Kidney epithelial cell (primary cell): ENCODE results near the gene TAAR9. TPM values are rescaled to one million over a fixed set of nuclear protein-coding genes. Genes with fewer than 3 reads are reported as not detected.
"Not testable (repeated sequence)": the region's sequence is repeated elsewhere in the genome, so short reads cannot be mapped to it uniquely, and the experiment has no call there.

Experiments used
- DNase-seq: peaks from one replicate; pipeline ENCODE4 v3.0.0-alpha.2; 2010; ENCODE audit warnings: low read depth
- H3K27me3 ChIP-seq: 2 replicates; pipeline ENCODE4 v1.6.0; 2011; ENCODE audit warnings: low read length; ENCODE audit not compliant: control insufficient read depth, insufficient read depth
- H3K36me3 ChIP-seq: 2 replicates; pipeline ENCODE4 v1.5.1; 2011; ENCODE audit warnings: low read length; ENCODE audit not compliant: control insufficient read depth, insufficient read depth
- H3K4me3 ChIP-seq: 2 replicates; pipeline ENCODE4 v1.5.1; 2011; ENCODE audit warnings: low read depth, mild to moderate bottlenecking, control low read depth, low read length
- total RNA-seq: library from RNA; depleted of rRNA; stranded (reverse); fragments of >200 nt; gene quantifications from 2 replicates; pipeline ENCODE4 v1.2.3, GENCODE V29; 2015
- TF ChIP-seq, protein P1 (sequence below): IDR thresholded peaks from 2 replicates; pipeline ENCODE4 v1.5.1; 2011; ENCODE audit warnings: mild to moderate bottlenecking, moderate library complexity, low read length, control low read depth, inconsistent platforms; ENCODE audit not compliant: insufficient read depth, poor library complexity, severe bottlenecking

Gene TAAR9
- total RNA-seq, 1 donor from 2014 or later, result not detected

DNA sequence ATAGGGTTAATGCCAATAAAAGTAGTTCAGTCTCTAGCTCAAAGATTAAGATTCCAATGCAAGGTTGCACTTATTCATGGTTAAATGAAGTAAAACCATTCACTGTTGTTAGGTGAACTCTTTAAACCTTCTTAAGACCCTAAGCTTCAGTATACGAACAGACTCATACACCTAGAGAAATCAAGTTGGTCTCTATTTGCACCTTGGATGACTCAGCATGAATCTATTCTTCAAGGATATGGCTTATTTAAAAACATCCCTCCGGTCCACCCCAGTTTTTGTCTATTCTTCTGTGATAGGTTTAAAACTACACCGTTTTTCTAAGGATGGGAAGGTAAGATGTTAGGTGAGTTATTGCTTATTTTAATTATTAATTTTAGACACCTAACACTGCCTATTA lies 932 bp upstream of the TAAR9 start:
- TF ChIP-seq, protein P1, sequence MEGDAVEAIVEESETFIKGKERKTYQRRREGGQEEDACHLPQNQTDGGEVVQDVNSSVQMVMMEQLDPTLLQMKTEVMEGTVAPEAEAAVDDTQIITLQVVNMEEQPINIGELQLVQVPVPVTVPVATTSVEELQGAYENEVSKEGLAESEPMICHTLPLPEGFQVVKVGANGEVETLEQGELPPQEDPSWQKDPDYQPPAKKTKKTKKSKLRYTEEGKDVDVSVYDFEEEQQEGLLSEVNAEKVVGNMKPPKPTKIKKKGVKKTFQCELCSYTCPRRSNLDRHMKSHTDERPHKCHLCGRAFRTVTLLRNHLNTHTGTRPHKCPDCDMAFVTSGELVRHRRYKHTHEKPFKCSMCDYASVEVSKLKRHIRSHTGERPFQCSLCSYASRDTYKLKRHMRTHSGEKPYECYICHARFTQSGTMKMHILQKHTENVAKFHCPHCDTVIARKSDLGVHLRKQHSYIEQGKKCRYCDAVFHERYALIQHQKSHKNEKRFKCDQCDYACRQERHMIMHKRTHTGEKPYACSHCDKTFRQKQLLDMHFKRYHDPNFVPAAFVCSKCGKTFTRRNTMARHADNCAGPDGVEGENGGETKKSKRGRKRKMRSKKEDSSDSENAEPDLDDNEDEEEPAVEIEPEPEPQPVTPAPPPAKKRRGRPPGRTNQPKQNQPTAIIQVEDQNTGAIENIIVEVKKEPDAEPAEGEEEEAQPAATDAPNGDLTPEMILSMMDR, result no peak
- Histone ChIP-seq H3K4me3 (no peak overlapping the region), H3K27me3 (no peaks in the 10 kb centered on the region), H3K36me3 (no peaks in the 10 kb centered on the region)
- DNase-seq, result no peak

DNA sequence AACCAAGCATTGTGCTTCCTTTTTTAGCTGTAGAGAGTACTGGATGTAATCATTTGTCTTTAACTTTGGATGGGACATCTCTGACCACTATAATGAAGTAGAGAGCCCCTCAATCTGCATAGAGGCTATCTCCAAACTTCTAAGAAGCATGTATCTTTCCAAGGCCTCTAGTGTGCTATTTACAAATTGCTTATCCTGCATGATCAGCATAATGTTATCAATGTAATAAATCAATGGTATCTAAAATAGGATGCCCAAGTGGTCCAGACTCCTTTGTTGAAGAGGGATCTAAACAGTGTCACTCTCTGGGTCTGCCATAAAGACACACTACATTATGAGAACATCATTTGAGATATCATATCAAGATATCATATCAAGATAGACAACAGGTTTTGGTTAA lies 6.7 kb downstream of the TAAR9 start:
- Histone ChIP-seq H3K4me3 (no peak overlapping the region), H3K27me3 (no peaks in the 10 kb centered on the region), H3K36me3 (no peaks in the 10 kb centered on the region)
- no peak for DNase-seq
- TF ChIP-seq, protein P1, result no peak

DNA sequence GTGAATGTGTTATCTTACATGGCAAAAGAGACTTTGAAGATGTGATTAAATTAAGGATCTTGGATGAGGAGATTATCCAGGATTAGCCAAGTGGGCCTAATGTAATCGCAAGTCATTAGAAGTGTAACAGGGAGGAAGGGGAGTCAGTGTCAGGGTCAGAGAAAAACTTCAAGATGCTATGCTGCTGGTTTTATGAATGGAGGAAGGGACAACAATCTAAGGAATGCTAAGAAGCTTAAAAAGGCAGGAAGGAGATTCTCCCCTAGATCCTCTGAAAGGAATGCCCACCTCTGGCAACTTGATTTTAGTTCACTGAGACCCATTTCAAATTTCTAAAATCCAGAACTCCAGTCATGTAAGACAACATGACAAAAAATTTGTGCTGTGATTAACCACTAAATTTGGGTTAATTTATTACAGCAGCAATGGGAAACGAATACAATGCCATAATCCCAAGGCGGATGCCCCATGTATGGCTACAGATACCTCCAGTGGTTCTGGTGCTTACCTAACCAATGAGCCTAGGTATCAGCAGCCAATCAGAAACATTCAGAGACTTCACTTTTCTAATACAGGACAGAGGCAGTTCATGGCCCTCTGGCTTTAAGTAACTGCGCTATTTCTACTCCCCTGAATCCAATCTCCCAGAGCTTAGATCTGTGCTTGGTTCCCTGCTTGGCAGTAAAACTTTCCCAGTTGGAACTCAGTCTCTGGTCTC lies 10.8 kb downstream of the TAAR9 start:
- no peaks in the 10 kb centered on the region for H3K27me3 ChIP-seq
- H3K4me3 ChIP-seq, result no peak overlapping the region
- no peak for DNase-seq
- H3K36me3 ChIP-seq, result no peaks in the 10 kb centered on the region
- TF ChIP-seq, protein P1, result no peak

GRCh38 chr6:132551214-132551613 lies 13.1 kb downstream of the TAAR9 start:
- DNase-seq, result no peak
- TF ChIP-seq, protein P1, result no peak
- H3K36me3 ChIP-seq, result no peaks in the 10 kb centered on the region
- H3K4me3 ChIP-seq, result no peak overlapping the region
- H3K27me3 ChIP-seq, result no peaks in the 10 kb centered on the region

DNA sequence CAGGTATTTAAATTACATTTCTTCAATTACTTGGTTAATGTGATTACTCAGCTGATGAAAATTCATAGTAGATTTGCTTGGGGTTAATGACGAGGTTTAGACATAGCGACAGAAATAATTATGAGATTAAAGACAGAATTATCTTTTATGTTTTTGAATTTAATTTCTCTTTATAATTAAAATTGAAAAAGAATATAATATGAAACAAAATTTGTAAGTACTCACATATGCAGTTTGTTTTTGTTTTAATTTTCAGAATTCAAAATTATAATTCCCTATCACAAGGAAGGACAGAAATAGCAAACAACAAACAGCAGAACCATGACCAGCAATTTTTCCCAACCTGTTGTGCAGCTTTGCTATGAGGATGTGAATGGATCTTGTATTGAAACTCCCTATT lies 14.3 kb downstream of the TAAR9 start, which contains the start of gene TAAR8:
TAAR8 (plus strand) TSS at position 301 of the 400 bp plus-strand sequence; CDS start at position 322, 21 bp downstream.
- H3K36me3 ChIP-seq, result no peaks in the 10 kb centered on the region
- no peaks in the 10 kb centered on the region for H3K27me3 ChIP-seq
- no peak within 1 kb of the TSS for H3K4me3 ChIP-seq
- TF ChIP-seq, protein P1, result no peak
- DNase-seq, result no peak

DNA sequence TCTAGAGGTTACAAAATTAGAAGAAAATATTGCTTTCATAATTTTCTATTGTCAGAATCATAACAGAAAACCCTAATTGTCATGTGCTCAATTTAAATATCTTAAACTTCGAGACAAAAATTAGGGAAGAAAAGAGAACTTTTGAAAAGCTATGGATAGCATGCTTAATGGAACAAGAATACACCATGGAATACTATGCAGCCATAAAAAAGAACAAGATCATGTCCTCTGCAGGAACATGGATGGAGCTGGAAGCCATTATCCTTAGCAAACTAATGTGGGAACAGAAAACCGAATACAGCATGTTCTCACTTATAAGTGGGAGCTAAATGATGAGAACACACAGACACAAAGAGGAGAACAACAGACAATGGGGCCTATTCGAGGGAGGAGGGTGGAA lies 22.0 kb downstream of the TAAR9 start:
- DNase-seq, H3K4me3 ChIP-seq, H3K27me3 ChIP-seq, H3K36me3 ChIP-seq: not testable (repeated sequence)
